Neural progenitor cell (in vitro differentiated cells): Measurements from ENCODE around the gene ACAP2. TPM values are rescaled to one million over a fixed set of nuclear protein-coding genes. Genes with fewer than 3 reads are reported as not detected.

ENCODE experiments used
- DNase-seq: peaks from one replicate; pipeline ENCODE4 v3.0.0-alpha.2; 2016; ENCODE audit warnings: low spot score
- H2AFZ ChIP-seq: fragments of 200-600 bp; sonication (generic); replicated peaks from 2 replicates; pipeline ENCODE4 v1.6.1; 2016; ENCODE audit warnings: antibody characterized with exemption
- H3F3A ChIP-seq: fragments of 200-600 bp; sonication (generic); 2 replicates; pipeline ENCODE4 v1.6.1; 2016; ENCODE audit warnings: antibody characterized with exemption, low read depth
- H3K27ac ChIP-seq: fragments of 200-600 bp; sonication (generic); 2 replicates; pipeline ENCODE4 v1.5.1; 2016; ENCODE audit warnings: mild to moderate bottlenecking
- H3K27me3 ChIP-seq: fragments of 200-600 bp; sonication (generic); 2 replicates; pipeline ENCODE4 v1.6.1; 2016; ENCODE audit warnings: mild to moderate bottlenecking, moderate library complexity
- H3K36me3 ChIP-seq: fragments of 200-600 bp; sonication (generic); 2 replicates; pipeline ENCODE4 v1.5.1; 2016
- H3K4me1 ChIP-seq: fragments of 200-600 bp; sonication (generic); 2 replicates; pipeline ENCODE4 v1.6.1; 2016; ENCODE audit warnings: mixed run types
- H3K4me2 ChIP-seq: fragments of 200-600 bp; sonication (generic); 2 replicates; pipeline ENCODE4 v1.6.1; 2016
- H3K4me3 ChIP-seq: fragments of 200-600 bp; sonication (generic); 2 replicates; pipeline ENCODE4 v1.5.1; 2016
- H3K79me2 ChIP-seq: fragments of 200-600 bp; sonication (generic); 2 replicates; pipeline ENCODE4 v1.6.1; 2016; ENCODE audit warnings: low read depth
- H3K9ac ChIP-seq: fragments of 200-600 bp; sonication (generic); 2 replicates; pipeline ENCODE4 v1.6.1; 2016
- H3K9me3 ChIP-seq: fragments of 200-600 bp; sonication (generic); 2 replicates; pipeline ENCODE4 v1.5.1; 2016; ENCODE audit warnings: low read depth
- H4K20me1 ChIP-seq: fragments of 200-600 bp; sonication (generic); 2 replicates; pipeline ENCODE4 v1.6.1; 2016; ENCODE audit warnings: low read depth
- H3K27ac Mint-ChIP-seq: 3 replicates; pipeline ENCODE4 v1.8.0; 2021; ENCODE audit warnings: mixed read lengths
- H3K27me3 Mint-ChIP-seq: 2 replicates; pipeline ENCODE4 v1.8.0; 2022; ENCODE audit warnings: low read depth, mild to moderate bottlenecking, inconsistent platforms, moderate library complexity, mixed read lengths; ENCODE audit not compliant: insufficient read depth
- H3K36me3 Mint-ChIP-seq: 3 replicates; pipeline ENCODE4 v1.8.0; 2021; ENCODE audit warnings: mixed read lengths
- H3K4me1 Mint-ChIP-seq: 3 replicates; pipeline ENCODE4 v1.8.0; 2021; ENCODE audit warnings: mixed read lengths
- H3K4me3 Mint-ChIP-seq: 3 replicates; pipeline ENCODE4 v1.8.0; 2021; ENCODE audit warnings: mild to moderate bottlenecking, moderate library complexity, mixed read lengths
- H3K9me3 Mint-ChIP-seq: 3 replicates; pipeline ENCODE4 v1.8.0; 2020; ENCODE audit warnings: mixed read lengths
- EZH2 ChIP-seq: fragments of 200-600 bp; sonication (generic); IDR thresholded peaks from 2 replicates; pipeline ENCODE4 v1.6.1; 2017; ENCODE audit warnings: antibody characterized with exemption, mild to moderate bottlenecking, moderate library complexity
- EZH2phosphoT487 ChIP-seq: fragments of 200-600 bp; sonication (generic); IDR thresholded peaks from 2 replicates; pipeline ENCODE4 v1.6.1; 2017; ENCODE audit warnings: antibody characterized with exemption
- total RNA-seq: library from RNA; depleted of rRNA; stranded (reverse); fragments of >200 nt; gene quantifications from 2 replicates; pipeline ENCODE4 v1.2.3, GENCODE V29; 2015; ENCODE audit warnings: low replicate concordance
- TF ChIP-seq, protein P1 (sequence below): fragments of 200-600 bp; sonication (generic); IDR thresholded peaks from 2 replicates; pipeline ENCODE4 v1.5.1; 2017; ENCODE audit warnings: antibody characterized with exemption, mild to moderate bottlenecking

The ACAP2 gene
- total RNA-seq, 1 donor from 2014 or later: 68.4 TPM

DNA sequence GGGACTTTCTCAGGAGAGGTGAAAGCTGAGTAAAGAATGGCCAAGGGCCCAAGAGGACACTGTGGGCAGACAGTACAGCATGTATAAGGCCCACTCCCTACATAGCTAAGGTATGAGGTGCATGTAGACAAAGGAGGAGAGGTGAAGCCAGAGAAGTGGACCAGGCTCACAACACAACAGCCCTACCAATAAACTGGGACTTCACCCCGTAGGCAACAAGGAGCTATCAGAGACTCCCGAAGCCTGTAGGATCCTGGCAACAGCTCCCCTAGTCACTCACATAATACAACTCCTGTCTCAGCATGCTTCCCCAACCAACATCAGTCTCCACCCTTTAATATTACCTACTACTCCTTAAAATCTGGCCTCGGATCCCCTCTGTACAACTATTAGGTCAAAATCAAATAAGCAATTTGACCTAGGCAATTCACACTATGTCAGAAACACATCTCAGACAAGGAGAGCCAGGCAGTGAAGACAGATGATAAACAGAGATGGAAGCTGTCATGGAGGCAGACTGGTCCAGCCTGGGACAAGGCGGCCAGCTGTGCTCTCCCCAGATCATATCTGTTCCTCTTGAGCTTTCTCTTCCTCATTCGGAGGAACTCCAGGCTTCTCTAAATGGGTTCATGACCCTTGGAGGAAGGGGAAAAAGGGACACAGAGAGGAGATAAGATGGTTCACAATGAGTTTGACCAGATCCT, 173.3 kb downstream of the ACAP2 start:
- Histone ChIP-seq H3K9ac (no peak overlapping the region), H3K27ac (no peak overlapping the region), H2AFZ (no peak overlapping the region), H3K4me3 (peak overlapping the region; percentile 77), H3K4me2 (peak overlapping the region; percentile 76), H3K9me3 (no peaks in the 10 kb centered on the region), H3K36me3 (no peaks in the 10 kb centered on the region), H4K20me1 (peaks cover 48% of the 10 kb centered on the region), H3K4me1 (peaks cover 11% of the 10 kb centered on the region), H3F3A (peaks cover 6% of the 10 kb centered on the region), H3K27me3 (no peaks in the 10 kb centered on the region), H3K79me2 (peaks cover 58% of the 10 kb centered on the region)
- H3K27ac Mint-ChIP-seq: peak overlapping the region; percentile 61
- H3K4me1 Mint-ChIP-seq: peaks cover 24% of the 10 kb centered on the region
- no peaks in the 10 kb centered on the region for H3K9me3 Mint-ChIP-seq
- H3K4me3 Mint-ChIP-seq: peak overlapping the region; percentile 94
- H3K27me3 Mint-ChIP-seq: peaks cover 8% of the 10 kb centered on the region
- no peak for DNase-seq
- peaks cover 11% of the 10 kb centered on the region for H3K36me3 Mint-ChIP-seq
- TF ChIP-seq EZH2phosphoT487: no peak
- TF ChIP-seq EZH2: no peak
- TF ChIP-seq, protein P1, sequence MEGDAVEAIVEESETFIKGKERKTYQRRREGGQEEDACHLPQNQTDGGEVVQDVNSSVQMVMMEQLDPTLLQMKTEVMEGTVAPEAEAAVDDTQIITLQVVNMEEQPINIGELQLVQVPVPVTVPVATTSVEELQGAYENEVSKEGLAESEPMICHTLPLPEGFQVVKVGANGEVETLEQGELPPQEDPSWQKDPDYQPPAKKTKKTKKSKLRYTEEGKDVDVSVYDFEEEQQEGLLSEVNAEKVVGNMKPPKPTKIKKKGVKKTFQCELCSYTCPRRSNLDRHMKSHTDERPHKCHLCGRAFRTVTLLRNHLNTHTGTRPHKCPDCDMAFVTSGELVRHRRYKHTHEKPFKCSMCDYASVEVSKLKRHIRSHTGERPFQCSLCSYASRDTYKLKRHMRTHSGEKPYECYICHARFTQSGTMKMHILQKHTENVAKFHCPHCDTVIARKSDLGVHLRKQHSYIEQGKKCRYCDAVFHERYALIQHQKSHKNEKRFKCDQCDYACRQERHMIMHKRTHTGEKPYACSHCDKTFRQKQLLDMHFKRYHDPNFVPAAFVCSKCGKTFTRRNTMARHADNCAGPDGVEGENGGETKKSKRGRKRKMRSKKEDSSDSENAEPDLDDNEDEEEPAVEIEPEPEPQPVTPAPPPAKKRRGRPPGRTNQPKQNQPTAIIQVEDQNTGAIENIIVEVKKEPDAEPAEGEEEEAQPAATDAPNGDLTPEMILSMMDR: no peak

DNA sequence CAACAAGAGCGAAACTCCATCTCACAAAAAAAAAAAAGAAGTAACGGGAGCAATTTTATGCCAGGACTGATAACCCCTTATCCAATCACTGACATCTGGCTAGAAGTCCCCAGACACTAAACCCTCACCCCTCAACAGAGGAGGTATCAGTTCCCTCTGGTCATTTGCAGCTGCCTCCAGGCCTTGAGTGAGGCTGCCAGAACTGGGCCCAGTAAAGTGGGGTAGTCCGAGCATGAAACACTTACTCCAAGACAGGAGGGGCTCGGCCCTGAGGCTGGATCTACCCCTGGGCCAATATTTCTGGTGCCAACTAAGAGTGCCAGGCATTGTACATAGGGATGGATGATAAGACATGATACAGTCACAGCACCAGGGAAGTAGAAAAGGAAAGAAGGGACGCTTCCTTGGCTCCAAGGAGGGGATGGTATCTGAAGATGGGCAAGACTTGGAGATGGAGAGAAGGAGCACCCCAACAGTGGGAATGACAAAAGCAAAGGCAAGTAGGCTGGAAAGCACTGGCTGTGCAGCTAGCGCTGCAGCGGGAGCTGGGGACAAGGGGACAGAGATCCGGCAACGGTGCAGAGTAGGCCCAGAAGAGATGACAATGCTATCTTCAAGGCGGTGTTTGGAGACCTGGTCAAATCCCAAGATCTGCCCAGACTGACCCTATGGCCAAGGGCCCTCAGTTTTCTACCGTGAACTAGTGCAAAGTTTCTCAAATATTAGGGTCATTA, 174.1 kb downstream of the ACAP2 start:
- Histone ChIP-seq H2AFZ (no peak overlapping the region), H3K4me3 (no peak overlapping the region), H3K9me3 (no peaks in the 10 kb centered on the region), H3K79me2 (peaks cover 65% of the 10 kb centered on the region), H4K20me1 (peaks cover 56% of the 10 kb centered on the region), H3K4me1 (peaks cover 11% of the 10 kb centered on the region), H3K4me2 (no peak overlapping the region), H3K27ac (no peak overlapping the region), H3K27me3 (no peaks in the 10 kb centered on the region), H3K36me3 (no peaks in the 10 kb centered on the region), H3K9ac (no peak overlapping the region), H3F3A (peaks cover 6% of the 10 kb centered on the region)
- TF ChIP-seq EZH2phosphoT487: no peak
- no peak for TF ChIP-seq EZH2
- TF ChIP-seq, protein P1: no peak
- peak overlapping the region; percentile 8 for H3K4me3 Mint-ChIP-seq
- peaks cover 27% of the 10 kb centered on the region for H3K4me1 Mint-ChIP-seq
- no peaks in the 10 kb centered on the region for H3K9me3 Mint-ChIP-seq
- peaks cover 8% of the 10 kb centered on the region for H3K27me3 Mint-ChIP-seq
- H3K27ac Mint-ChIP-seq: no peak overlapping the region
- H3K36me3 Mint-ChIP-seq: peaks cover 11% of the 10 kb centered on the region
- DNase-seq: no peak

DNA sequence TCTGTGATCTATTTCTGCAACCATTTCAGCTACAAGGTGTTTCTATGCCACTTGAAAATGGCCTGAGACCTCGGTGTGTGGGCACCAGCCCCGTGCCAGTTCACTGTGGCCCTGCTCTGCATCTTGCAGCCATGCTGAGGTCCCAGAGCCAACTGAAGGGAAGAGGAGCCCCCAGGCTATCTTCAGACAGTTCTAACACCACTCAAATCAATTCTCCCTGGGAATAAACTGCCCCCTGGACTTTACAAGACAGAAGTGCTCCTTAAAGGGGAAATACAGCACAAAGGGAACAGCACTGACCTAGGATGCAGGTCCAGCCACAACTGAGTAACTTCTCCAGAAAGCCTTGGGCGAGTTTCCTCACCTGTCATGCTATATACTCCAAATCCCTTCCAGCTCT, 175.7 kb downstream of the ACAP2 start:
- peaks cover 72% of the 10 kb centered on the region for H4K20me1 ChIP-seq
- H2AFZ ChIP-seq: no peak overlapping the region
- no peak overlapping the region for H3K4me2 ChIP-seq
- no peak overlapping the region for H3K27ac ChIP-seq
- H3K9me3 ChIP-seq: no peaks in the 10 kb centered on the region
- peaks cover 5% of the 10 kb centered on the region for H3F3A ChIP-seq
- H3K27me3 ChIP-seq: no peaks in the 10 kb centered on the region
- Mint-ChIP-seq H3K27ac (no peak overlapping the region), H3K9me3 (no peaks in the 10 kb centered on the region), H3K27me3 (peaks cover 8% of the 10 kb centered on the region), H3K36me3 (peaks cover 14% of the 10 kb centered on the region), H3K4me1 (peaks cover 27% of the 10 kb centered on the region), H3K4me3 (no peak overlapping the region)
- H3K9ac ChIP-seq: no peak overlapping the region
- no peak overlapping the region for H3K4me3 ChIP-seq
- no peaks in the 10 kb centered on the region for H3K36me3 ChIP-seq
- TF ChIP-seq EZH2phosphoT487 (no peak), EZH2 (no peak)
- TF ChIP-seq, protein P1: no peak
- peaks cover 78% of the 10 kb centered on the region for H3K79me2 ChIP-seq
- no peak for DNase-seq
- peaks cover 9% of the 10 kb centered on the region for H3K4me1 ChIP-seq
